ENCODE data around the gene SPDYE8.
"Not testable (repeated sequence)": the region's sequence is repeated elsewhere in the genome, so short reads cannot be mapped to it uniquely, and the experiment has no call there.

Gene SPDYE8, protein sequence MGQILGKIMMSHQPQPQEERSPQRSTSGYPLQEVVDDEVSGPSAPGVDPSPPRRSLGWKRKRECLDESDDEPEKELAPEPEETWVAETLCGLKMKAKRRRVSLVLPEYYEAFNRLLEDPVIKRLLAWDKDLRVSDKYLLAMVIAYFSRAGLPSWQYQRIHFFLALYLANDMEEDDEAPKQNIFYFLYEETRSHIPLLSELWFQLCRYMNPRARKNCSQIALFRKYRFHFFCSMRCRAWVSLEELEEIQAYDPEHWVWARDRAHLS

DNA sequence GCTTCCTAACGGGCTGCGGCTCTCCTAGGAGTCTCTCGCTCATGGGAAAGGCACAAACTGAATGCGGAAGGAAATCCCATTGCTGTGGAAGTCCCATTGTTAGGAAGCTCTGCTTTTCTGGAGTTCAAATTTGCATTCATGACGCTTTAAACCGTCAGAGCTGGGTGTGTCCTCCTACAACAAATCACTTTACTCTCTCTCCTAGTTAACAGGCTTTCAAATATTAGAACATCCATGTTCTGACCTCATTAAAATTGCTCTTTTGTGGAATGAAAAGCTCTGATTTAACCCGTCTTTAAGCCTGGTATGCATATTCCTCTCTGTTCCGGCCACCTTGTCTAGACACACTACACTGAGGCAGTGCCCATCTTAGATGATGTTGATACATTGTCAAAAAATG, at the start of gene SPDYE8:
Gene SPDYE8, minus strand, starts transcription at position 101 of the 400 bp plus-strand sequence. CDS start 1,800 bp downstream, outside the sequence.
- H3K27me3 ChIP-seq (ENCODE audit: low read depth, low read length); H4K20me1 ChIP-seq (ENCODE audit: insufficient read depth, low read length); H3K4me3 ChIP-seq (ENCODE audit: low read length); H3K4me2 ChIP-seq (ENCODE audit: low read length); H3K4me1 ChIP-seq (ENCODE audit: low read length); H3K9me3 ChIP-seq (ENCODE audit: insufficient read depth, low read length); H3K9ac ChIP-seq (ENCODE audit: low read length); H2AFZ ChIP-seq (ENCODE audit: low read depth, low read length); H3K79me2 ChIP-seq (ENCODE audit: low read length); H3K27ac ChIP-seq (ENCODE audit: low read length); H3K36me3 ChIP-seq (replicated peaks; ENCODE audit: low read depth, low read length): not testable (repeated sequence)

DNA sequence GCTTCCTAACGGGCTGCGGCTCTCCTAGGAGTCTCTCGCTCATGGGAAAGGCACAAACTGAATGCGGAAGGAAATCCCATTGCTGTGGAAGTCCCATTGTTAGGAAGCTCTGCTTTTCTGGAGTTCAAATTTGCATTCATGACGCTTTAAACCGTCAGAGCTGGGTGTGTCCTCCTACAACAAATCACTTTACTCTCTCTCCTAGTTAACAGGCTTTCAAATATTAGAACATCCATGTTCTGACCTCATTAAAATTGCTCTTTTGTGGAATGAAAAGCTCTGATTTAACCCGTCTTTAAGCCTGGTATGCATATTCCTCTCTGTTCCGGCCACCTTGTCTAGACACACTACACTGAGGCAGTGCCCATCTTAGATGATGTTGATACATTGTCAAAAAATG, 28.2 kb upstream of the SPDYE8 start, which contains the start of gene SPDYE11:
Gene SPDYE11, minus strand, starts transcription at position 101 of the 400 bp plus-strand sequence. CDS start 1,800 bp downstream, outside the sequence.
- not testable (repeated sequence) for H3K4me3 ChIP-seq (ENCODE audit: low read length); H3K4me2 ChIP-seq (ENCODE audit: low read length); H4K20me1 ChIP-seq (ENCODE audit: insufficient read depth, low read length); H3K79me2 ChIP-seq (ENCODE audit: low read length); H3K9me3 ChIP-seq (ENCODE audit: insufficient read depth, low read length); H3K36me3 ChIP-seq (replicated peaks; ENCODE audit: low read depth, low read length); H3K4me1 ChIP-seq (ENCODE audit: low read length); H3K27ac ChIP-seq (ENCODE audit: low read length); H3K27me3 ChIP-seq (ENCODE audit: low read depth, low read length); H3K9ac ChIP-seq (ENCODE audit: low read length); H2AFZ ChIP-seq (ENCODE audit: low read depth, low read length)

DNA sequence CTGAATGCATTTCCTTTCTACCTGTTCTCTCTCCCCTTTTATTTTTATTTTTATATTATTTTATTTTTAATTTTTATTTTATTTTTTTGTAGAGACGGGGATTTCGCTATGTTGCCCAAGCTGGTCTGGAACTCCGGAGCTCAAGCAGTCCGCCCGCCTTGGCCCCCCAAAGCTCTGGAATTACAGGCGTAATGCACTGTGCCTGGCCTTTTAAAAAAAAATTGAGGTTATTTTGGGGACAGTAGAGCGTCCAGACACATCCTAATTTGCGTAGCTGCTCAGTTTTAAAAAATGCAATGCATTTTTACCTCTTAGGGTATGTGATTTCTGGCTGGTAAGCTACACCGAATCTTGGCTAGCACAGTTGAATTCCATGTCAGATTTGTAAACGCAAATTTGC, 23.1 kb downstream of the SPDYE8 start:
- not testable (repeated sequence) for H4K20me1 ChIP-seq (ENCODE audit: insufficient read depth, low read length); H3K36me3 ChIP-seq (replicated peaks; ENCODE audit: low read depth, low read length); H3K4me1 ChIP-seq (ENCODE audit: low read length); H3K9me3 ChIP-seq (ENCODE audit: insufficient read depth, low read length); H3K79me2 ChIP-seq (ENCODE audit: low read length); H3K27me3 ChIP-seq (ENCODE audit: low read depth, low read length); H3K27ac ChIP-seq (ENCODE audit: low read length); H2AFZ ChIP-seq (ENCODE audit: low read depth, low read length)
- Histone ChIP-seq H3K4me2 (ENCODE audit: low read length) (peak overlapping the region; percentile 62), H3K9ac (ENCODE audit: low read length) (peak overlapping the region; percentile 35; the same call in 1 of the 2 replicates), H3K4me3 (ENCODE audit: low read length) (peak overlapping the region; percentile 72)

DNA sequence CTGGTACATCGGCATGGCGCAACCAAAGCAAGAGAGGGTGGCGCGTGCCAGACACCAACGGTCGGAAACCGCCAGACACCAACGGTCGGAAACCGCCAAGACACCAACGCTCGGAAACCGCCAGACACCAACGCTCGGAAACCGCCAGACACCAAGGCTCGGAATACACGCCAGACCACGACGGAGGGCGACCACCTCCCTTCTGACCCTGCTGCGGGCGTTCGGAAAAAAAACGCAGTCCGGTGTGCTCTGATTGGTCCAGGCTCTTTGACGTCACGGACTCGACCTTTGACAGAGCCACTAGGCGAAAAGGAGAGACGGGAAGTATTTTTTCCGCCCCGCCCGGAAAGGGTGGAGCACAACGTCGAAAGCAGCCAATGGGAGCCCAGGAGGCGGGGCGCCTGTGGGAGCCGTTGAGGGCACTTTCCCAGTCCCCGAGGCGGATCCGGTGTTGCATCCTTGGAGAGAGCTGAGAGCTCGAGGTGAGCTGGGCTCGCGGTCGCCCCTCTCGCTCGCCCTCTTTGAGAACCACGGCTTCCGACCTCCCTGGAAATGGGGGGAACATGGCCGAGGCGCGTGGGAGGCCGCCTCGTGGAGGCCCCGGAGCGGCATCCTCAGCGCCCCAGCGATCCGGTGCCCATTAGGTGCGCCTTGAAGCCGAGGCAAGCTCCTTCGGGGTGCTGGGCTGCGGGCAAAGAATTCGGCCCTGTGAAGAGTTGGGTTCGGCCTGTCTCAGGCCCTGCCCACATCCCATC, 23.7 kb downstream of the SPDYE8 start:
- H3K4me1 ChIP-seq (ENCODE audit: low read length); H3K27me3 ChIP-seq (ENCODE audit: low read depth, low read length); H4K20me1 ChIP-seq (ENCODE audit: insufficient read depth, low read length); H2AFZ ChIP-seq (ENCODE audit: low read depth, low read length); H3K4me2 ChIP-seq (ENCODE audit: low read length); H3K36me3 ChIP-seq (replicated peaks; ENCODE audit: low read depth, low read length); H3K9me3 ChIP-seq (ENCODE audit: insufficient read depth, low read length); H3K79me2 ChIP-seq (ENCODE audit: low read length): not testable (repeated sequence)
- Histone ChIP-seq H3K4me3 (ENCODE audit: low read length) (peak overlapping the region; percentile 77), H3K27ac (ENCODE audit: low read length) (peak overlapping the region; percentile 61), H3K9ac (ENCODE audit: low read length) (peak overlapping the region; percentile 63)

DNA sequence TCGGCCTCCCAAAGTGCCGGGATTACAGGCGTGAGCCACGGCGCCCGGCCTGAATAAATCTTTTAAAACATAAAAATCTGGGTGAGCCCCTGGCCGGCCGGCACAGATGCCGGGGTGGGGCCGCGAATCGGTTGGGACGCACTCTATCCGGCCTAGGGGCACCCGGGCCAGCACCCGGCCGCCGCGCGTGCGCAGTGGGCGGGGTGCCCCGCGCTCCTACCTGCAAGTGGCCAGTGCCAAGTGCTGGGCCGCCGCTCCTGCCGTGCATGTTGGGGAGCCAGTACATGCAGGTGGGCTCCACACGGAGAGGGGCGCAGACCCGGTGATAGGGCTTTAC, 24.2 kb downstream of the SPDYE8 start:
- not testable (repeated sequence) for H3K36me3 ChIP-seq (replicated peaks; ENCODE audit: low read depth, low read length); H3K4me2 ChIP-seq (ENCODE audit: low read length); H3K9me3 ChIP-seq (ENCODE audit: insufficient read depth, low read length); H2AFZ ChIP-seq (ENCODE audit: low read depth, low read length); H3K79me2 ChIP-seq (ENCODE audit: low read length); H3K4me1 ChIP-seq (ENCODE audit: low read length); H4K20me1 ChIP-seq (ENCODE audit: insufficient read depth, low read length); H3K27me3 ChIP-seq (ENCODE audit: low read depth, low read length)
- peak overlapping the region; percentile 77 for H3K4me3 ChIP-seq (ENCODE audit: low read length)
- peak overlapping the region; percentile 63; the same call in 1 of the 2 replicates for H3K9ac ChIP-seq (ENCODE audit: low read length)
- H3K27ac ChIP-seq (ENCODE audit: low read length): peak overlapping the region; percentile 61

DNA sequence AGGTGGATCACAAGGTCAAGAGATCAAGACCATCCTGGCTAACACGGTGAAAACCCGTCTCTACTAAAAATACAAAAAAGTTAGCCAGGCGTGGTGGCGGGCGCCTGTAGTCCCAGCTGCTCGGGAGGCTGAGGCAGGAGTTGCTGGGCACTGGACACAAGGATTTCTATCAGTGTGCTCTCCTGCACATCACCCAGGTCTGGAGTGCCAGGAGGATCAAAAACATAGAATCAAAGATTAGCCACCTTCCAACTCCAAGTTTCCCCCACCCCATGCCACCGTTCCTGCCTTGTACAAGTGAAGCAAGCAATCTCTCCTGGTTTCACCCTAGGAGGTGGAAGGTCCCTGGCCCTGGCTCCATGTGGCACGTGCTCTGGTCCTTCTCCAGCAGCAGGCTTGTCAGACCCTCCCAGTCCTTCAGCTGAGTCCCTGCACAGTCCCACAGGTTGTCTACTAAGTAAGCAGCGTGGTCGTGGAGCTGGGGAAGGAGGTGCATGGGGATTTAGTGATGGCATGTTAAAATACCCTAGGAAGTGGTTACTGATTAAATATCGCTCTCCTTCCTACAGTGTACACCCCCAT, 31.6 kb downstream of the SPDYE8 start:
- H3K4me2 ChIP-seq (ENCODE audit: low read length); H3K79me2 ChIP-seq (ENCODE audit: low read length); H3K4me1 ChIP-seq (ENCODE audit: low read length); H3K4me3 ChIP-seq (ENCODE audit: low read length); H3K27ac ChIP-seq (ENCODE audit: low read length); H3K9me3 ChIP-seq (ENCODE audit: insufficient read depth, low read length); H4K20me1 ChIP-seq (ENCODE audit: insufficient read depth, low read length); H2AFZ ChIP-seq (ENCODE audit: low read depth, low read length); H3K27me3 ChIP-seq (ENCODE audit: low read depth, low read length); H3K9ac ChIP-seq (ENCODE audit: low read length); H3K36me3 ChIP-seq (replicated peaks; ENCODE audit: low read depth, low read length): not testable (repeated sequence)

DNA sequence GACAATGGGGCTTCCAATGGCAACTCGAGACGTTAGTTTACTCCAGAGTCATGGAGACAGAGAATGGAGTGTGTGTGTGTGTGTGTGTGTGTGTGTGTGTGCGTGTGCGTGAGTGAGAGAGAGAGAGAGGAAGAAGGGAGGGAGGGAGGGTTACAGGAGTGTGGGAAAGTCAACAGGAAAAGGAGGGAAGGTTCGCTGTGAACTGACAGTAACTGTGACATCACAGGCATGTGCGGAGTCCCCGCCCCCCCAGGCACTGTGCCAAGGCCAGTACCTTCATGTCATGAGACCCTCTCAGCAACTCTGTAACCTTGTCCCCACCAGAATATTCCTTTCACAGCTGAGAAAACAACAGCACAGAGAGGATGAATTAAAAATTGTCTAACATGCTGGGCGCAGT, 32.1 kb downstream of the SPDYE8 start:
- not testable (repeated sequence) for H3K4me1 ChIP-seq (ENCODE audit: low read length)

DNA sequence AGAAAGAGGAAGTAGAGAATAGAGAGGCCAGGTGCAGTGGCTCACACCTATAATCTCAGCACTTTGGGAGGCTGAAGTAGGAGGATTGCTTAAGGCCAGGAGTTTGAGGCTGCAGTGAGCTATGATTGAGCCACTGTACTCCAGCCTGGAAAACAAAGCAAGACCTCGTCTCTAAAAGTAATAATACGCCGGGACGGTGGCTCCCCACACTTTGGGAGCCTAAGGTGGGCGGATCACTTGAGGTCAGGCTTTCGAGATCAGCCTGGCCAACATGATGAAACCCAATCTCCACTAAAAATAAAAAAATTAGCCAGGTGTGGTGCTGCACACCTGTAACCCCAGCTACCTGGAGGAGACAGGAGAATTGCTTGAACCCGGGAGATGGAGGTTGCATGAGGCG, 34.1 kb downstream of the SPDYE8 start:
- H4K20me1 ChIP-seq (ENCODE audit: insufficient read depth, low read length); H2AFZ ChIP-seq (ENCODE audit: low read depth, low read length); H3K9me3 ChIP-seq (ENCODE audit: insufficient read depth, low read length); H3K9ac ChIP-seq (ENCODE audit: low read length); H3K4me3 ChIP-seq (ENCODE audit: low read length); H3K4me2 ChIP-seq (ENCODE audit: low read length); H3K79me2 ChIP-seq (ENCODE audit: low read length); H3K36me3 ChIP-seq (replicated peaks; ENCODE audit: low read depth, low read length); H3K4me1 ChIP-seq (ENCODE audit: low read length); H3K27me3 ChIP-seq (ENCODE audit: low read depth, low read length); H3K27ac ChIP-seq (ENCODE audit: low read length): not testable (repeated sequence)

More for the DNA sequence above, 32.1 kb downstream of the SPDYE8 start:
- not testable (repeated sequence) for H3K9ac ChIP-seq (ENCODE audit: low read length); H3K79me2 ChIP-seq (ENCODE audit: low read length); H4K20me1 ChIP-seq (ENCODE audit: insufficient read depth, low read length); H3K36me3 ChIP-seq (replicated peaks; ENCODE audit: low read depth, low read length); H2AFZ ChIP-seq (ENCODE audit: low read depth, low read length); H3K4me2 ChIP-seq (ENCODE audit: low read length); H3K4me3 ChIP-seq (ENCODE audit: low read length); H3K9me3 ChIP-seq (ENCODE audit: insufficient read depth, low read length); H3K27me3 ChIP-seq (ENCODE audit: low read depth, low read length); H3K27ac ChIP-seq (ENCODE audit: low read length)

DNA sequence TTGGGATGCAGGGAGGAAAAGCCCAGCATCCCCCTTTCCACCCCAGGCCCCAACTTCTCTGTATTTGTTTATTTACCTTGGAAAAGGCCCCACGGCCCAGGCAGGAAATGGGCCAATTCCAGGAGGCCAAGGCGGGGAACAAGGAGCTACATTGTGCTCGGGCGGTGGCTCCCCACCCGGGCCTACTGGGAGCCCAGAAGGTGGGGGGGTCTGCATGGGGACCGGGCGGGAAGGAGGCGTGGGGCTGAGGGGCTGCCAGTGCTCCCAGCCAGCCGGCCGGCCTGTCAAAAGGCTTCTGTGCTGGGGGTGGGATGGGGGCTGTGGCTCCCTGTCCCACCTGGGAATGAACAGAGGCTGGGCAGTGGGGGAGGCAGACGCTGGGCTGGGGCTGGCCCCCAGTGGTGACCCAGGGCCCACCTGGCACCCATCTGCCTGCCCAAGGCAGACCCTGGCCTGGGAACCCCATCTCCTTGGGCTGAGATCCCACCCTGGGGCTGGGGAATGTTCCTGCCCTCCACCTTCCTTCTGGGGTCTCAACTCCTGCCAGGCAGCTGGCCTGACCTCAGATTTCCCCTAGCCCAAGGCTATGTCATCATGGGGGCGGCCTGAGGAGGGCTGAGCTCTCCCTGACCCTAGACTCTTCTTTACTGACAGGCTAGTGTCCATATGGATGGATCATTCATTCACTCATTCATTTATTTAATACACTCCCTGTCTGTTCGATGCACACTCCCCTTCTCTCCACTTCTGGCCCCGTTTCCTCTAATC, 39.2 kb downstream of the SPDYE8 start:
- not testable (repeated sequence) for H3K27ac ChIP-seq (ENCODE audit: low read length); H3K4me1 ChIP-seq (ENCODE audit: low read length); H3K4me3 ChIP-seq (ENCODE audit: low read length); H3K79me2 ChIP-seq (ENCODE audit: low read length); H3K27me3 ChIP-seq (ENCODE audit: low read depth, low read length); H4K20me1 ChIP-seq (ENCODE audit: insufficient read depth, low read length); H2AFZ ChIP-seq (ENCODE audit: low read depth, low read length); H3K9me3 ChIP-seq (ENCODE audit: insufficient read depth, low read length); H3K4me2 ChIP-seq (ENCODE audit: low read length); H3K36me3 ChIP-seq (replicated peaks; ENCODE audit: low read depth, low read length); H3K9ac ChIP-seq (ENCODE audit: low read length)

All from OCI-LY3 (cell line).